HL-60 (cell line): ENCODE measurements around the gene PGLYRP4.

Experiments
- DNase-seq, 2 experiments: peaks; one replicate each; pipeline ENCODE4 v3.0.0-alpha.2; 2010 to 2020; ENCODE audit warnings: low read depth in 1 of 2, low spot score in 1 of 2
- H3K27ac ChIP-seq: fragments of 250-450 bp; sonication (Bioruptor Pico); replicated peaks from 2 replicates; pipeline ENCODE4 v1.5.1; 2020; ENCODE audit warnings: mild to moderate bottlenecking, moderate library complexity
- H3K27me3 ChIP-seq: fragments of 250-450 bp; sonication (Bioruptor Pico); 2 replicates; pipeline ENCODE4 v1.5.1; 2021; ENCODE audit warnings: mild to moderate bottlenecking, moderate library complexity; ENCODE audit not compliant: insufficient read depth, poor library complexity, severe bottlenecking
- H3K4me3 ChIP-seq: replicated peaks from 2 replicates; pipeline ENCODE4 v1.5.1; 2011; ENCODE audit warnings: mild to moderate bottlenecking, control low read depth, low read length; ENCODE audit not compliant: insufficient read depth
- GABPA ChIP-seq: IDR thresholded peaks from 2 replicates; pipeline ENCODE4 v1.6.1; 2012; ENCODE audit warnings: low read depth
- POLR2AphosphoS5 ChIP-seq: IDR thresholded peaks from 2 replicates; pipeline ENCODE4 v1.6.1; 2012; ENCODE audit warnings: low read depth
- SPI1 ChIP-seq: IDR thresholded peaks from 2 replicates; pipeline ENCODE4 v1.6.1; 2012; ENCODE audit warnings: low read depth, mild to moderate bottlenecking, borderline replicate concordance
- TF ChIP-seq, protein P1 (sequence below): IDR thresholded peaks from one replicate; pipeline ENCODE4 v1.5.1; 2011; ENCODE audit warnings: low read length, control low read depth, inconsistent platforms; ENCODE audit not compliant: insufficient read depth
- TF ChIP-seq, protein P2 (sequence below): IDR thresholded peaks from 2 replicates; pipeline ENCODE4 v1.6.1; 2012; ENCODE audit warnings: low read depth; ENCODE audit not compliant: insufficient replicate concordance

PGLYRP4 gene

GRCh38 chr1:153387785-153388184 is 39.1 kb upstream of the PGLYRP4 start:
- TF ChIP-seq POLR2AphosphoS5 (no peak), SPI1 (no peak), GABPA (no peak)
- TF ChIP-seq, protein P1, sequence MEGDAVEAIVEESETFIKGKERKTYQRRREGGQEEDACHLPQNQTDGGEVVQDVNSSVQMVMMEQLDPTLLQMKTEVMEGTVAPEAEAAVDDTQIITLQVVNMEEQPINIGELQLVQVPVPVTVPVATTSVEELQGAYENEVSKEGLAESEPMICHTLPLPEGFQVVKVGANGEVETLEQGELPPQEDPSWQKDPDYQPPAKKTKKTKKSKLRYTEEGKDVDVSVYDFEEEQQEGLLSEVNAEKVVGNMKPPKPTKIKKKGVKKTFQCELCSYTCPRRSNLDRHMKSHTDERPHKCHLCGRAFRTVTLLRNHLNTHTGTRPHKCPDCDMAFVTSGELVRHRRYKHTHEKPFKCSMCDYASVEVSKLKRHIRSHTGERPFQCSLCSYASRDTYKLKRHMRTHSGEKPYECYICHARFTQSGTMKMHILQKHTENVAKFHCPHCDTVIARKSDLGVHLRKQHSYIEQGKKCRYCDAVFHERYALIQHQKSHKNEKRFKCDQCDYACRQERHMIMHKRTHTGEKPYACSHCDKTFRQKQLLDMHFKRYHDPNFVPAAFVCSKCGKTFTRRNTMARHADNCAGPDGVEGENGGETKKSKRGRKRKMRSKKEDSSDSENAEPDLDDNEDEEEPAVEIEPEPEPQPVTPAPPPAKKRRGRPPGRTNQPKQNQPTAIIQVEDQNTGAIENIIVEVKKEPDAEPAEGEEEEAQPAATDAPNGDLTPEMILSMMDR, result no peak
- TF ChIP-seq, protein P2, sequence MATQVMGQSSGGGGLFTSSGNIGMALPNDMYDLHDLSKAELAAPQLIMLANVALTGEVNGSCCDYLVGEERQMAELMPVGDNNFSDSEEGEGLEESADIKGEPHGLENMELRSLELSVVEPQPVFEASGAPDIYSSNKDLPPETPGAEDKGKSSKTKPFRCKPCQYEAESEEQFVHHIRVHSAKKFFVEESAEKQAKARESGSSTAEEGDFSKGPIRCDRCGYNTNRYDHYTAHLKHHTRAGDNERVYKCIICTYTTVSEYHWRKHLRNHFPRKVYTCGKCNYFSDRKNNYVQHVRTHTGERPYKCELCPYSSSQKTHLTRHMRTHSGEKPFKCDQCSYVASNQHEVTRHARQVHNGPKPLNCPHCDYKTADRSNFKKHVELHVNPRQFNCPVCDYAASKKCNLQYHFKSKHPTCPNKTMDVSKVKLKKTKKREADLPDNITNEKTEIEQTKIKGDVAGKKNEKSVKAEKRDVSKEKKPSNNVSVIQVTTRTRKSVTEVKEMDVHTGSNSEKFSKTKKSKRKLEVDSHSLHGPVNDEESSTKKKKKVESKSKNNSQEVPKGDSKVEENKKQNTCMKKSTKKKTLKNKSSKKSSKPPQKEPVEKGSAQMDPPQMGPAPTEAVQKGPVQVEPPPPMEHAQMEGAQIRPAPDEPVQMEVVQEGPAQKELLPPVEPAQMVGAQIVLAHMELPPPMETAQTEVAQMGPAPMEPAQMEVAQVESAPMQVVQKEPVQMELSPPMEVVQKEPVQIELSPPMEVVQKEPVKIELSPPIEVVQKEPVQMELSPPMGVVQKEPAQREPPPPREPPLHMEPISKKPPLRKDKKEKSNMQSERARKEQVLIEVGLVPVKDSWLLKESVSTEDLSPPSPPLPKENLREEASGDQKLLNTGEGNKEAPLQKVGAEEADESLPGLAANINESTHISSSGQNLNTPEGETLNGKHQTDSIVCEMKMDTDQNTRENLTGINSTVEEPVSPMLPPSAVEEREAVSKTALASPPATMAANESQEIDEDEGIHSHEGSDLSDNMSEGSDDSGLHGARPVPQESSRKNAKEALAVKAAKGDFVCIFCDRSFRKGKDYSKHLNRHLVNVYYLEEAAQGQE, result no peak
- H3K27me3 ChIP-seq, result no peaks in the 10 kb centered on the region
- DNase-seq, result no peak
- H3K4me3 ChIP-seq, result no peak overlapping the region
- peak overlapping the region; percentile 63 for H3K27ac ChIP-seq

- TF ChIP-seq, protein P1, result no peak
- TF ChIP-seq SPI1 (no peak), GABPA (no peak), POLR2AphosphoS5 (no peak)
- TF ChIP-seq, protein P2, result no peak
- peak overlapping the region; percentile 63 for H3K27ac ChIP-seq
- no peaks in the 10 kb centered on the region for H3K27me3 ChIP-seq
- DNase-seq, result no peak
- no peak overlapping the region for H3K4me3 ChIP-seq
These were observed 38.4 kb upstream of the PGLYRP4 start for GRCh38 chr1:153387001-153387400.

GRCh38 chr1:153386500-153386901 is 37.9 kb upstream of the PGLYRP4 start:
- no peaks in the 10 kb centered on the region for H3K27me3 ChIP-seq
- H3K27ac ChIP-seq, result peak overlapping the region; percentile 63
- H3K4me3 ChIP-seq, result no peak overlapping the region
- TF ChIP-seq, protein P2, result peak; percentile 53
- peak; percentile 50; the same call in 1 of the 2 replicates for TF ChIP-seq SPI1
- TF ChIP-seq, protein P1, result no peak
- peak; percentile 93 for TF ChIP-seq POLR2AphosphoS5
- peak; percentile 48; the same call in 1 of the 2 replicates for TF ChIP-seq GABPA
- peak; percentile 53 to 94 for DNase-seq
